ENCODE measurements around the gene IGFBP3. TPM values are rescaled to one million over a fixed set of nuclear protein-coding genes. Genes with fewer than 3 reads are reported as not detected.

The IGFBP3 gene
- total and polyA plus RNA-seq, 2 of the 13 experiments (the other 11 are each of a cell fraction or from before 2014, with no cell fraction given) = 57.5 TPM; not detected in 1

GRCh38 chr7:45892407-45893035 lies 28.6 kb downstream of the IGFBP3 start (continued):
- no peak for TF ChIP-seq ZUFSP (CRISPR knock-in tag; IDR thresholded peaks at IDR 0.05; ENCODE audit: borderline replicate concordance)
- no peak for TF ChIP-seq MLXIP (CRISPR knock-in tag; IDR thresholded peaks at IDR 0.05; ENCODE audit: borderline replicate concordance)
- TF ChIP-seq KDM4B (CRISPR knock-in tag; IDR thresholded peaks at IDR 0.05) = no peak
- peak; percentile 82 for TF ChIP-seq ZNF329 (CRISPR knock-in tag; IDR thresholded peaks at IDR 0.05; ENCODE audit: low read depth)
- no peak for TF ChIP-seq ARID4A (CRISPR knock-in tag; IDR thresholded peaks at IDR 0.05; ENCODE audit: borderline replicate concordance)
- TF ChIP-seq ZNF816 (CRISPR knock-in tag; IDR thresholded peaks at IDR 0.05; ENCODE audit: borderline replicate concordance) = peak; percentile 59
- no peak for TF ChIP-seq FOXO4 (CRISPR knock-in tag; conservative IDR thresholded peaks at IDR 0.05)
- TF ChIP-seq SUZ12 (IDR thresholded peaks at IDR 0.05; ENCODE audit: low read depth, low read length) = no peak
- TF ChIP-seq SNRNP70 (IDR thresholded peaks at IDR 0.05; ENCODE audit: low read depth, low read length) = no peak
- peak; percentile 81 for TF ChIP-seq TP53 (CRISPR knock-in tag; conservative IDR thresholded peaks at IDR 0.05)
- TF ChIP-seq ZNF3 (CRISPR knock-in tag; IDR thresholded peaks at IDR 0.05) = 0 out of 2 replicates have a peak, but pooled peaks have one; percentile 31
- TF ChIP-seq ETV5 (CRISPR knock-in tag; IDR thresholded peaks at IDR 0.05; ENCODE audit: borderline replicate concordance) = peak; percentile 62; the same call in 1 of the 2 replicates
- TF ChIP-seq SNAI1 (CRISPR knock-in tag; IDR thresholded peaks at IDR 0.05; ENCODE audit: borderline replicate concordance) = no peak
- TF ChIP-seq SNAPC2 (CRISPR knock-in tag; IDR thresholded peaks at IDR 0.05) = no peak
- no peak for TF ChIP-seq ZNF282 (IDR thresholded peaks at IDR 0.05; ENCODE audit: partially characterized antibody)
- no peak for TF ChIP-seq GTF2F1 (IDR thresholded peaks at IDR 0.05; ENCODE audit: low read length)
- 0 out of 2 replicates have a peak, but pooled peaks have one; percentile 25 for TF ChIP-seq ZNF775 (CRISPR knock-in tag; IDR thresholded peaks at IDR 0.05; ENCODE audit: borderline replicate concordance)
- TF ChIP-seq ZNF121 (CRISPR knock-in tag; IDR thresholded peaks at IDR 0.05) = 0 out of 2 replicates have a peak, but pooled peaks have one; percentile 10

Data from HepG2 (cell line).